Skin epidermis (tissue), 12 donors: Measurements from ENCODE around the gene MAOA.

ENCODE experiments used
- H3K27ac ChIP-seq, 21 experiments: fragments of 200-600 bp; sonication (generic) in 11 of 21; one replicate each; pipeline ENCODE4 v1.5.0; 2020; ENCODE audit warnings: mild to moderate bottlenecking in 3 of 21, inconsistent platforms in 2 of 21, moderate library complexity in 2 of 21
- H3K4me3 ChIP-seq, 7 experiments: fragments of 200-600 bp; sonication (generic) in 2 of 7; one replicate each; pipeline ENCODE4 v1.5.0; 2020; ENCODE audit warnings: inconsistent platforms in 2 of 7, mild to moderate bottlenecking in 2 of 7, moderate library complexity in 1 of 7

The MAOA gene

DNA sequence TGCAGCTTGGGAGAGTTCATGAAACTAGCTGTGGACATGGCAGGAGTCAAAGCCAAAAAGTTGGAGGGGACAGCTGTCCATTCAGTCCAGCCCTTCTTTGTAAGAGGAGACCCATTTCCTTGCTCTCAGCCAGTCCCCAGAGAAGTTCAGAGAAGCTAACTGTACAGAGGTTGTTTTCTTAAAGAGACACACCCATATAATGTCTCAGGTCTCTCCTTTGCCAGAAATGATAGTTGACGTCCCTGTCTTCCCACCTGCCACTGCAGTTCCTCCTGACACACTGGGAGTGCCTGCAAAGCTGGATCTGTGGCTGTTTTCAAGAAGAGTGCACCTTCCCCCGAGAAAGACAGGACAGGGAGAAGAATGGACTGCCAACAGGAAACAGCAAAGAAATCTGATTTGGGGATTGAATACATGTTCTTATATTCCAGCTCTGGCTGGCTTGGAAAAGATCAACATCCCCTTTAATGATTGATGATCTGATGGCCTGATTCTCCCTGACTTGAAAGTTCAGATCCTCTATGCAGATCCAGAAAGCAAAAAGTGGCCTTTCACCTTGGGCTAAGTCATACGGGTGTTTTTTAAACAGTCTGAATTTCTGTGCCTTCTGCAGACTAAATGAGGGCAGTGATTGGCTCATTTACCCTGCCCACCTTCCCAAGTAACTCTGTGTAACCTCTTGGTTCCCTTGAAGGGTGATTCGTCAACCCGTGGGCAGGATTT, 87.2 kb downstream of the MAOA start:
- no peak overlapping the region for H3K4me3 ChIP-seq
- H3K27ac ChIP-seq, result no peak overlapping the region

DNA sequence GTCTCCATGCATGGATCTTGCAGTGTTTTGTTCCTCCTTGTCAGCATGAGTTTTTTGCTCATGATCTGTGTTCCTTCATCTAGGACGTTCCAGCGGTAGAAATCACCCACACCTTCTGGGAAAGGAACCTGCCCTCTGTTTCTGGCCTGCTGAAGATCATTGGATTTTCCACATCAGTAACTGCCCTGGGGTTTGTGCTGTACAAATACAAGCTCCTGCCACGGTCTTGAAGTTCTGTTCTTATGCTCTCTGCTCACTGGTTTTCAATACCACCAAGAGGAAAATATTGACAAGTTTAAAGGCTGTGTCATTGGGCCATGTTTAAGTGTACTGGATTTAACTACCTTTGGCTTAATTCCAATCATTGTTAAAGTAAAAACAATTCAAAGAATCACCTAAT, 88.2 kb downstream of the MAOA start:
- H3K27ac ChIP-seq, result no peak overlapping the region
- no peak overlapping the region for H3K4me3 ChIP-seq

DNA sequence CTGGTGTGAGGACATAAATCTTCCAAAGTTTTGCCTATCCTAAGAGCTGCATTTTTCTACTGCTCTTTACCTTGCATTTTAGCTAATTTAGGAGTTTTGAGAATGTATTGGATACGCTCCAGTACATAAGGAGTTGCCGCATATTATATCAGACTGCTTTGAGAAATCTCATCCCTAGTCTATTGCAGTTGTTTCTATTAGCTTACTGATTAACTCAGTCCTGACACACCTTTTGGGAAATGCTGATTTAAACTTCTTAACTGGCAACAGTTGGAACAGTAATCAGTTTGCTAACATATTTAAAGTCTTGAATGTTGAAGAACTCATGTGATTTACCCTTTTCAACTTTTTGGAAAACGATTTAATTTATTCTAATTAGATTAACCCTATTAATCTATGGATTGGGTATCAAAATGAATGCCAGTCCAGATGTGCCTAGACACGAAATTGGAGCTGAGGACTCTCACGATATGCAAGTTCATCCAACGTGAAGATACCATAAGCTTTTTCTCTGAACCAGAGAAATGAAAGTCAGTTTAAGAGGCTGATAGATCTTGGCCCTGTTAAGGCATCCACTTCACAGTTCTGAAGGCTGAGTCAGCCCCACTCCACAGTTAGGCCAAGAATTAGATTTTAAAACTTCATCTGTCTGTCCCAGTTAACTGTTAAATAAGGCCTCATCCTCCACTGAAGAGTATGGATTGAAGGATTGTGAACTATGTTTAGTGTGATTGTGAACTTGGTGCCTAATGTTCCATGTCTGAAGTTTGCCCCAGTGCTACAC, 90.0 kb downstream of the MAOA start:
- no peak overlapping the region for H3K4me3 ChIP-seq
- no peak overlapping the region for H3K27ac ChIP-seq

DNA sequence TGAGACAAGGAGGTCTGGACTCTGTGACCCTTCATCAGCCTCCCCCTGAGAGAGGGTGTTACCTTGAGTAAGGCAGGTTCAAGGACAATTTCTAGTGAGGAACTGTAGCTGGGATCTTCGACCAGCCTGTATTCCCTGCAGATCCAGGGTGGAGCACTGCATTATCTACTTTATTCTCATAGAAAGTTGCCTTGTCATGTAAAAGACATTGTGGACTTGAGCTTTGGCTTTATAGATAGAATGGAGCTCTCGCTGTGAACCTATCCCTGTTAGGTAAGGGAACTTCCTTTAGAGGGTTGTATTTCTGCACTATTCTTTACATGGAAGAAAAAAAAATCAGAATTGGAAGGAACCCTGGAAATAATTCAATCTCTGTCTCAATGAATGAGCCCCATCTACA, 91.4 kb downstream of the MAOA start:
- no peak overlapping the region for H3K27ac ChIP-seq
- no peak overlapping the region for H3K4me3 ChIP-seq

DNA sequence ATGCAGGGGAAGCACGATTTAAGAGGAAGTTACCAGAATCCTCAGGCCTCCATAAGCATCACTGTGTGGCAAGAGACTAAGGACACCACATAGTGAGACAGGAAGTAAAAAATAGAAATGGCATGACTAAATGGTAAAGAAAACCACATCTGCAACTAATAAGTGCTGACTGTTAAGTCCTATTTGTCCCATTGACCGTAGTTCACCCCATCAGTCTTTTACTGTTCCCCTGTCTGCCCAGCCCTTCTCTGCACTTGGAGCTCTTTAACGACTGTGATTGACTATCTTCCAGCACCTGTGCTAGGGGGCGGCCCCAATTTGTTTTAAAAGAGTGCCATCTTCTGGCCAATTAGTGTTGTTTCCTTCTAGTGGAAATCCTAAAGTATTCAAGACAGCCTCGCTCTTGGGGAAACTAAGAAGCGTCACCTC, 94.2 kb downstream of the MAOA start:
- Histone ChIP-seq H3K4me3 (no peak overlapping the region), H3K27ac (no peak overlapping the region)

DNA sequence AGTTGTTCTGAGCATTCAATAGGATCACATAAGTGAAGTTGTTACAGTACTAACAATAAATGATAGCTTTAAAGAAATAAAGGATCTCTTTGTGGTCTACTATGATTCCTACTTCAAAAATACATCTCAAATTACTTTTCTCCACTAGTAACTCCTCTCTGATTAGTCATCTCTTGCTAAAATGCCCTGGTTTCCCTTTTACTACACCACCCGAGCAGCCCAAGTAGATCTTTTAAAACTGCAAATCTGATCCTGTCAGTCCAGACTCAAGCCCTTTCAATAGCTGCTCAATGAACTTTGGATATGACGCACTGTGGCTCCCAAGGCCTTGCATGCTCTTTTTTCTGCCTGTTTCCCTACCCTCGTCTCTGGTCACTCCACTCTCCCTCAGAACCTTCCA, 97.5 kb downstream of the MAOA start:
- Histone ChIP-seq H3K27ac (no peak overlapping the region), H3K4me3 (no peak overlapping the region)

DNA sequence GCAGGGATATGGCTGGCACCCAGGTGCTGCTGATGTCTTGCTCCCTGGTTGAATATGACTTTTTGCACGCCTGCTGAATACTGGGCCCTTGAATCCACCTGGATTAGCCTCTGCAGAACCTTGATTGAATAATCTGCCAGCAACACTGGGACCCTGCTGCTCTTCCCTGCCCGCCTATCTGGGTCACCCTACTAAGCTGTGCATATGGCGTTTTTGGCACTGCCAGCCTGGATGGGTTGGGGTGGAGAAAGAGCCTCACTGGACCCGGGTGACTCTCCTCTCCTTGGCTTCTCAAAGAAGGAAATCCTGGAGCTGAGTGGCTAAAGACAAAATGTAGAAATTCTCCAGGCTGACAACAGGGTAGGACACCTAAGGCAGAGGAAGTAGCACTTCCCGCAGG, 100.0 kb downstream of the MAOA start:
- no peak overlapping the region for H3K27ac ChIP-seq
- no peak overlapping the region for H3K4me3 ChIP-seq

DNA sequence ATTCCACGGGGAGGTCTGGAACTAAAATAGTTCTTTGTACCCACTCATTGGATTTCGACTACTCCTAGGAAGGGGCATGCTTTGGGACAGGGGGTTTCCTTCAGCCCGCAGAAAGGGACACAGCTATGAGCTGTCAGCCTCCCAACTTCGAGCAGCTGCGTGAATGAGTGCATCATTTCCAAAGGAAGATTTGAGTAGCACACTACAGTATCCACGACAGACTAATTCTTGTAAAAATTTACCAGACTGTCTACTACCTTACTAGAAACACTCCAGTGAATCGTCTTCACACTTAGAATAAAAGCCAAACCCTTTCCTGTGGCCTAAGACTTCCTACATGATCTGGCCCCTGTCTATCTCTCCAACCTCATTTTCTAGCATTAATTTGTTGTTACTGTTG, 101.9 kb downstream of the MAOA start:
- no peak overlapping the region for H3K4me3 ChIP-seq

DNA sequence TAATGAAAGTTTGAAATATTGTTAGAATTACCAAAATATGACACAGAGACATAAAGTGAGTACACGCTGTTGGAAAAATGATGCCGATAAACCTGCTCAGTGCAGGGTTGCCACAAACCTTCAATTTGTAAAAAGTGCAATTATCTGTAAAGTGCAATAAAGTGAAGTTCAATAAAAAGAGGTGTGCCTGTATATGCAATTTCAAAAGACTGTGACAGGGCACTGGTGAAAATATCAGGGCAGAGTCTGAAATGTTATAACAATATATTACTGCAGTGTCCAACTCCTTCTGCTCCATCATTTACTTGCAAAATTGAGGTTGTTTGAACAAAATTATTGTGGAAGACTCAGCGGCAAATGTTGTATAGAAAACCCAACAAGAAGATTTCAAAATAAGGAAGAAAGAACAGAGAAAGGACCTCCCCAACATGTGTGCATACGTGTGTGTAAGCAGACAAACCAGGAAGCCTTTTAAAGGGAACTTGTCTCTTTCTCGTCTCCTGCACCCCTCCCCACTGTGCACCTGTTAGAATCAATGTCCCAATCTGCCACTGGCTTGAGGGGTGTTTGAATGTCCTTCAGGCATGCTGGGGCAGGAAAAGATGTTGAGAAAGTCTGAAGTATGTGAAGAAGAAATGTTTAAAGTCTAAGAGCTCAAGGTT, 130.0 kb downstream of the MAOA start:
- Histone ChIP-seq H3K4me3 (no peak overlapping the region), H3K27ac (no peak overlapping the region)

More for the DNA sequence above, 101.9 kb downstream of the MAOA start:
- H3K27ac ChIP-seq, result no peak overlapping the region
